ENCODE data around the gene AUTS2.

Gene AUTS2

DNA sequence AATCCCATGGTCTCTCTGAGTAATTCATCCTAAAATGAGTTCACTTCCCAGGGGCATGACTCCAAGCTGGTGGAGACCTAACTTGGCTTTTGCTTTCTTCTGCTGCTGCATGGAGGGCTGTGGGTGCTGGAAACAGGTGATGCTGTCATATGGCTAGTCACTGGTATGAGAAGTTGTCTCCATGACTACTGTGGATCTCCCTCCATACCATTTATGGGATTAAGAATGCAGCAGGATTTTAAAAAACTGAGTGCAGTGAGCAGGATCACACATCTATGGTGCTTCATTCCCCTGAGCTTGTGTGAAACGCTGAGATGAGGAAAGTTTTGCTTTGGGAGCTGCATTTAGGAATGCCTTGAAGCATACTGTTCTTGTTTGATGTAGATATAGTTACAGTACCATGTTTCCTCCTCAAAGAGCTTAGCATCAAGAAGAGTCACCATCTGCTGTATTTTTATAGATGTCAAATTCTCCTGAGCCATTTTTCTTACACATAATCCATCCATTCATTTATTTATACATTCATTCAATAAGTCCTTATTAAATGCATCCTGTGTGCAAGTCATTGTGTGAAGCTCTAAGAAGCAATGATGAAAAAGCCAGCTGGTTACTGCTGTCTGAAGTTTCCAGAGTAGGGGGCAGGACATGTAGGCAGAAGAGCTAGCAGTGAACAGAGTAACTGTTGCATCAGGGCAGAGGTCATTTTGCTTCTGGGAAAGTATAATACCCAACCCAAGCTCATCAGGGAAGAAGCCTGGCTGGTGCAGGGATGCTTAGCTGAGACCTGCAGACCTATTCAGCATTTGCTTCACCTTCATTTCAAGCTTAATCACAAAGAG is 534.8 kb downstream of the AUTS2 start:
- Mint-ChIP-seq H3K4me1 (ENCODE audit: low read depth) (no peaks in the 10 kb centered on the region), H3K36me3 (ENCODE audit: low read depth) (no peaks in the 10 kb centered on the region), H3K27ac (no peak overlapping the region), H3K4me3 (no peak overlapping the region), H3K9me3 (peaks cover 2% of the 10 kb centered on the region), H3K27me3 (ENCODE audit: low read depth) (no peaks in the 10 kb centered on the region)
- no peak for DNase-seq (ENCODE audit: low spot score)

DNA sequence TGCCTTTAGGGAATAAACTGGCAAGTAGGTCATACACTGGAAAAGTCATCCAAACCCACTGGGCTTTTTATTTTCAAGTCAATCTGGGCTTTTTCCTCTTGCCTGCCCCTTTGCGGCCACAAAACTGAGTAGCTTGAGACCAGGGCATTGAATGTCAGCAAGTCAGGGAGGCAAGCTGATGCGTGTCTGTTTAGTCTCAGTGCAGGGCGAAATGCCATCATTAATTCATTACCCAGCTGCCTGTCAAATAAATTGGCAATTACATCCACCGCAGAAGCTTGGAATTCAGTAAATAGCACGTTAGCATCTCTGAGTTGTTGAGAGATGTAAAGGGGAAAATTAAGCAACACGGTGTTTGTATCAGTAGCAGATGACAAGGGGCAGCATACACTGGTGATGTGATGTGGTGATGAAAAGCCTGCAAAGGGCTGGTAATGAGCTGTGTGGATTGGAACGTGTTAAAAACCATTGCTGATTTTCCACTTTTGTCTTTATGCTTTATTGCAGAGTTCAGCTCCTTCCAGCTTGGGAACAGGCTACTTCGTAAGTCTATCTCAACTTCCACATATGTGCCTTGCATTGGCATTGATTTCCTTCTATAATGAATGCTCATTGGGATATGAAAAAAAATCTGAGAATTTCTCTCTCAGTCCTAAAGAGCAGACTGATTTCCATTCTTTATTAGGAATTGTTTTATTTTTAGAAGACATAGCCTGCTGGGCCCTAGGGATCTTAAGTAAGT is 535.9 kb downstream of the AUTS2 start:
- no peak for DNase-seq (ENCODE audit: low spot score)
- no peak overlapping the region for H3K4me3 Mint-ChIP-seq
- H3K9me3 Mint-ChIP-seq = no peaks in the 10 kb centered on the region
- no peaks in the 10 kb centered on the region for H3K4me1 Mint-ChIP-seq (ENCODE audit: low read depth)
- H3K27me3 Mint-ChIP-seq (ENCODE audit: low read depth) = no peaks in the 10 kb centered on the region
- no peak overlapping the region for H3K27ac Mint-ChIP-seq
- no peaks in the 10 kb centered on the region for H3K36me3 Mint-ChIP-seq (ENCODE audit: low read depth)

DNA sequence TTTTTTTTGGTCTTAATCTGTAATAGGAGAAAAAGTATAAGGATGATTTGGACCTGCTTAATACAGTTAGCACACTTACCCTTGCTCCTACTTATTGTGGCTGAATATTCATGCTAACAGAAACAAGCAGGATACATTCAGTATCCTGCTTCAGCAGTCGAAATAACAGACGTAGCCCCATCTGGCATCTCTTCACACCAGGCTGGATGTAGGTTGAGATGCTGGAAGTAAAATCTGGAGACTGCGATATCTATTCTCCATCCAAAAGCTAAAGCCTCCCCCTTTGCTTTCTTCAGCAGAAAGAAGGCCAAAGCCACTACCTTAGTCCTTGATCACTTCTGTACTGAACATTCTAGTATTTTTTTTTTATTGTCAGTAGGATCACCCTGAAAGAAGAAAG is 537.4 kb downstream of the AUTS2 start:
- no peak for DNase-seq (ENCODE audit: low spot score)
- no peaks in the 10 kb centered on the region for H3K9me3 Mint-ChIP-seq
- no peak overlapping the region for H3K27ac Mint-ChIP-seq

DNA sequence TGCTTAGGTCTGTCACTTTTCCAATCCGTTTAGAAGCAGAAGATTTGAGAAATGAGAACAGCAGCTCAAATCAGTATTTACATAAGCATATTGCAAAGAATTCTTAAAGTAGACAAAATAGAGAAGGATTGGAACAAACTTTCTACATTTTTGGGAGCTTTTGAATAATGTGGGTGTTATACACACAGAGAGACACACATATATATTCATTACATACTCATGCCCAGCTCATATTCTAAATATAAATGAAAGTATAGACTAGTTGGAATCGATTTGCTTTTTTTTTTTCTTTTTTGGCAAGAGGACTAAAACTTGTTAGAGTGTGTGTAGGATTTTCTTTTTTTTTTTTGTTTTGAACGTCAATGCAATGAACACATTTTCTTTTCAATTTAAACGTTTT is 538.9 kb downstream of the AUTS2 start:
- Mint-ChIP-seq H3K4me3 (no peak overlapping the region), H3K27ac (no peak overlapping the region)

More for the DNA sequence above, 537.4 kb downstream of the AUTS2 start:
- Mint-ChIP-seq H3K4me3 (no peak overlapping the region), H3K4me1 (ENCODE audit: low read depth) (no peaks in the 10 kb centered on the region), H3K36me3 (ENCODE audit: low read depth) (no peaks in the 10 kb centered on the region), H3K27me3 (ENCODE audit: low read depth) (no peaks in the 10 kb centered on the region)

DNA sequence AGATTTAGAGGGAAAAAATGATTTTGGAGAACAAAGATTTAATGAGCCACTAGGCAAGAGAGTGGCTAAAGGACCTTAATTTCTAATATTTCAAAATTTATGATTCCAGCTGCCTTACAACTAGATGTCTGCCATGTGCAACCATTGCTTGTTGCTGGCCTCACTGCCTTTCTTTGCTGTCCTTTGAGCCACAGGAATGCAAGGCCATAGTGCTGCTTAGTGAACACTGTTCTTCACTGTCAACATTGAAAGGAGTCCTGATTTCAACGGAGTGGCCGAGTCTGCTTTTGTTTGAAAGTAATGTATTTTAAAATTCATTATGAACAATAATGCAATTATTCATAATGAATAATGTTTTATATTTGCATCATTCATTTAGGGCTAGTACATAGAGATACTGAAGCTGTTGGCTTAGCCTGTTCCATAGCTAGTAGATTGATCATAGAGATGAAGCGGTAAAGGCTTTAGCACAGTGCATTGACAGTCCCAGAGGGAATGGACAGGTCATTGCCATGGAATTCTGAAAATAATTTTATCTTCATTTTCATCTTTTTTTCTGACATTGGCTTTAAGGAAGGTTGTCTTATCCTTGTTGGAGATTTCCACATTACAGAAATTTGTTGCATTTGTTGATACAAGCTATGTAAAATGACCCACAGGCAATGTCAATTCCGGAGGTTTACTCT is 544.1 kb downstream of the AUTS2 start:
- no peak for DNase-seq (ENCODE audit: low spot score)
- Mint-ChIP-seq H3K9me3 (no peaks in the 10 kb centered on the region), H3K36me3 (ENCODE audit: low read depth) (no peaks in the 10 kb centered on the region), H3K4me1 (ENCODE audit: low read depth) (no peaks in the 10 kb centered on the region), H3K27me3 (ENCODE audit: low read depth) (no peaks in the 10 kb centered on the region), H3K27ac (no peak overlapping the region), H3K4me3 (no peak overlapping the region)

More for the DNA sequence above, 538.9 kb downstream of the AUTS2 start:
- Mint-ChIP-seq H3K36me3 (ENCODE audit: low read depth) (no peaks in the 10 kb centered on the region), H3K9me3 (no peaks in the 10 kb centered on the region), H3K4me1 (ENCODE audit: low read depth) (no peaks in the 10 kb centered on the region), H3K27me3 (ENCODE audit: low read depth) (no peaks in the 10 kb centered on the region)
- DNase-seq (ENCODE audit: low spot score) = no peak

DNA sequence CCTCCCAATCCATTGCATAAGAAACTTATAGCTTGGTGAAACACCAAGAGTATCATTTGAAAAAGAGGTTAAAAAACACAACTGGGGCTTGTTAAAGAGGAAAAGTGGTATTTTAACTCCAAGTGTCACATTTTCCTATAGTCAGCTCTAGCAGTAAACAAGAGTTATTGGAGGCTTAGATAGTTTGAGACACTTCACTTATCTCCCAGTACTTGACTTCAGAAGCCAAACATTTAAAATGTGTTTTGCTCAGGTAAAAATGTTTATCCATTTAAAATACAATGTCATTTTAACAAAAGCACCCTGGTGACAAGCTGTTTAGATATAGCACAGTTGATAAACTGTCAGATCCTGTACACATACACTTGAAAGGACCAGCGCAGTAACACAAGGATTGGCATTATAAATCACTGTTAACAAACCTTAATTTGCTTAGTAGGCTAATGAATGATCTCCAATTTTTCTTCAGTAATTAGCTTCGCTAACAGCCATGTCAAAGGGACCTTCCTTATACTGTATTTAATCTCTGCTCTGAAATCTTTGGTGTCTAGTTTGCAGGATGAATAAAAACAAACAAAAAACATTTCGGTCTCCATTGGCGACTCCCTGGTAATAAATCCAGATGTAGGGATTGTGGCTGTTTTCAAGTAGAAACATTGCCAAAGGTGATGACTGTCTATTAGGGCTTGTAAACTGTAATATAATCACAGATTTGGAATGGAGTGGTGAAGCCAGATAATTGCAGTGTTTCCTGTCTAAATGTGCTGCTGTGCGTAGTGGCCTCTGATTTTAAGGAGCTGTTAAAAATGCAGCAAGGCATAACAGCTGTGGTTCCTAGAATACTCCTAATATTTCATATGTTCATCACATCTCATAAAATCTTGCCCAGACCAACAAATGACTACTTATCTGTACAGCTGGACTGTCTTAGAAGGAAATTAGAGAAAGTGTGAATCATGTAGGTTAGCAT is 545.1 kb downstream of the AUTS2 start:
- no peaks in the 10 kb centered on the region for H3K9me3 Mint-ChIP-seq
- DNase-seq (ENCODE audit: low spot score) = no peak
- no peak overlapping the region for H3K27ac Mint-ChIP-seq
- H3K36me3 Mint-ChIP-seq (ENCODE audit: low read depth) = no peaks in the 10 kb centered on the region
- H3K4me1 Mint-ChIP-seq (ENCODE audit: low read depth) = no peaks in the 10 kb centered on the region
- H3K27me3 Mint-ChIP-seq (ENCODE audit: low read depth) = no peaks in the 10 kb centered on the region
- no peak overlapping the region for H3K4me3 Mint-ChIP-seq

DNA sequence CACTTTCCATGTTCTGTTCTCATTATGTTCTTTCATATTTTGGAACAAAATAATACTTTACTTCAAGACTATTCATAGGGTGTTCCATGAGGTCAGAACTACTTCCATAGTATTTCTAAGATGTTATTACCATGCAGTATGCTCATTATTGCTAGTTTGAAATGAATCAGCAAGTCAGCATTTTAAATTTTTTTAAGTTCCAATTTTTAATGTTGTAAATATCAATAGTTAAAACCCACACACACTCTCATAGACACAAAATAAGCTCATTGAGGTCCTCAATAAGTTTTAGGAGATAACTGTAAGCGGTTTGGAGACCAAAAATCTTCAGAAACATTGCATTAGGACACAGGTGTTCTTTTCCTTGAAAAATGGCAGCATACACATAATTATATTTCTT is 550.7 kb downstream of the AUTS2 start:
- Mint-ChIP-seq H3K27me3 (ENCODE audit: low read depth) (no peaks in the 10 kb centered on the region), H3K4me1 (ENCODE audit: low read depth) (no peaks in the 10 kb centered on the region), H3K27ac (no peak overlapping the region), H3K36me3 (ENCODE audit: low read depth) (no peaks in the 10 kb centered on the region), H3K4me3 (no peak overlapping the region), H3K9me3 (peaks cover 4% of the 10 kb centered on the region)
- DNase-seq (ENCODE audit: low spot score) = no peak

DNA sequence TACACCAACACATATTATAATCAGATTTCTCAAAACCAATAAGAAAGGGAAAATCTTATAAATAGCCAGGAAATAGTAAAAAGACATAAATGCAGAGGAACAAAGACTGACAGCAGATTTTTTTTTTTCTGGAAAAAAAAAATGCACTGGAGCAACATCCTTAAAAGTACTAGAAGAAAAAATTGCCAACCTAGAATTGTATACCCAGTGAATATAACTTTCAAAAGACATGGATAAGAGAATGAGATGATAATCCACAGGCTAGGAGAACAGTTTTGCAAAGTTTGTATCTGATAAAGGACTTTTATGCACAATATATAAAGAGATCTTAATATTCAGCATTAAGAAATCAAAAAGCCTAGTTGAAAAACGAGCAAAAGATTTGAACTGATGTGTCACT is 554.0 kb downstream of the AUTS2 start:
- Mint-ChIP-seq H3K27ac (no peak overlapping the region), H3K4me1 (ENCODE audit: low read depth) (no peaks in the 10 kb centered on the region), H3K9me3 (peaks cover 4% of the 10 kb centered on the region), H3K27me3 (ENCODE audit: low read depth) (no peaks in the 10 kb centered on the region), H3K4me3 (no peak overlapping the region), H3K36me3 (ENCODE audit: low read depth) (no peaks in the 10 kb centered on the region)
- no peak for DNase-seq (ENCODE audit: low spot score)

DNA sequence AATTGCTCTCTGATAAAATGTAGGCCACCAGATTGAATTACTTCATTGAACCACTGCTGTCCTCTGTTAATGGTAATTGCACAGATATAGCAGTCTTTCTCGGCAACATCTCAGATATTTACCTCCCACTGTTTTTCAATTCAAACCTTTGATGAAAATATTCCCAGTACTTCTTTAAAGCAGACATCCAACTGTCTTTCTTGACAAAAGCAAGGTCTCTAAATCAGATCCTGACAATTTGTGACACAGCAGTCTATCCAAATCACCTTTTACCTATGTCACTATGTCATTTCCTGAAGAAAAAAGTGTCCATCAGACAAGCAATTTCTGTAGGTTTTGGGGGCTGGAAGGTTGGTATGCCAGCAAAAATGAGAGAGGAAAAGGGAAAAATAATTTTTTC is 555.7 kb downstream of the AUTS2 start:
- H3K27ac Mint-ChIP-seq = no peak overlapping the region
- H3K27me3 Mint-ChIP-seq (ENCODE audit: low read depth) = no peaks in the 10 kb centered on the region
- H3K36me3 Mint-ChIP-seq (ENCODE audit: low read depth) = no peaks in the 10 kb centered on the region
- DNase-seq (ENCODE audit: low spot score) = no peak
- no peaks in the 10 kb centered on the region for H3K4me1 Mint-ChIP-seq (ENCODE audit: low read depth)
- H3K9me3 Mint-ChIP-seq = peaks cover 4% of the 10 kb centered on the region
- H3K4me3 Mint-ChIP-seq = no peak overlapping the region

DNA sequence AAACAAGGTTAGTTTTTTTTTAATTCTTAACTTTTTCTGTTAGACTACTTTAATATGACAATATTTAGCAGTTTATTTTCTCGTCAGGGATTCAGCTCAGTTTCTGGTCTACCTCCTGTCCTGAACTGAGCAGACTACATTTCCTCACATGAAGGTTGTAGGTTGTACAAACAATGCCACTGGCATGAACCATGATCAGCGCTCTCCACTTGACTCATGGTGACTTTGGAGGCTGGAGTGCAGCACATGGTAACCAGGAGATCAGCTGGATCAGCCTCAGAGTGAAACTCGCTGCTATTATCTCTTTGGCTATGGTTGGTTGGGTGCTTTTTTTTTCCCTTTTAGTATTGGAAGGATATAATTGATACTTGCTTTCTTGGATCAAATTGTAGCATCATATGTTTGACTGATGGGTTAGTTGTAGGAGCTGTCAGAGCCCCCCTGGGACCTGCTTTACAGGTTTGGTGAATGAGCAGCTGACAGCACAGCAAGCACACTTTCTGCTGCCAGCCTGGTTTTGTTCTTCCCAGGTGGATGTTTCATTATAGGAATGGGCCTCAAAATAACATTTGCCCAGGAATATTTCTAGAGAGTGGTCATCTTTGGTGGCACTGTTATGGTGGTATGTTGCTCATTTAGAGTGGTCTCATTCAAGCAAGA is 556.4 kb downstream of the AUTS2 start:
- Mint-ChIP-seq H3K4me3 (no peak overlapping the region), H3K4me1 (ENCODE audit: low read depth) (no peaks in the 10 kb centered on the region), H3K9me3 (peaks cover 4% of the 10 kb centered on the region), H3K36me3 (ENCODE audit: low read depth) (no peaks in the 10 kb centered on the region), H3K27me3 (ENCODE audit: low read depth) (no peaks in the 10 kb centered on the region), H3K27ac (no peak overlapping the region)
- no peak for DNase-seq (ENCODE audit: low spot score)

DNA sequence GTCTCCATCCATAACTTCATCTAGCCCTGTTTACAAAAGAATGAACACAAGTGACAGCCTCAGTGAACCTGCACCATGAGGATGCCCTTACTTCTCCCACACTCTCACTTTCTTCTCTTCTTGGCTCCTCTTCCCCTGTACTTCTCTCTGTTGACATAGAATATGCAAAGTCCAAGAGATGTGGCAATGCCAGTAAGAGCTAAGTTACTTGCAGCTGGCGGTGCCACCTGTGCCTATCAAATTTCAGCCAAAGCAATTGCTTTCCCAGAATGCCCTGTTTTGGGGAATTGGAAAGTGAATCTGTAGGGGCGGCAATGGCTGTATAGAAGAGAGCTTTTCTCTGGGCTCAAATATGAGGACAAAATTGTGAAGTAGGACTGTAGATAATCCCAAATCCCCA is 557.8 kb downstream of the AUTS2 start:
- Mint-ChIP-seq H3K9me3 (peaks cover 4% of the 10 kb centered on the region), H3K27ac (no peak overlapping the region), H3K4me3 (no peak overlapping the region), H3K36me3 (ENCODE audit: low read depth) (no peaks in the 10 kb centered on the region), H3K4me1 (ENCODE audit: low read depth) (no peaks in the 10 kb centered on the region), H3K27me3 (ENCODE audit: low read depth) (no peaks in the 10 kb centered on the region)
- DNase-seq (ENCODE audit: low spot score) = no peak

DNA sequence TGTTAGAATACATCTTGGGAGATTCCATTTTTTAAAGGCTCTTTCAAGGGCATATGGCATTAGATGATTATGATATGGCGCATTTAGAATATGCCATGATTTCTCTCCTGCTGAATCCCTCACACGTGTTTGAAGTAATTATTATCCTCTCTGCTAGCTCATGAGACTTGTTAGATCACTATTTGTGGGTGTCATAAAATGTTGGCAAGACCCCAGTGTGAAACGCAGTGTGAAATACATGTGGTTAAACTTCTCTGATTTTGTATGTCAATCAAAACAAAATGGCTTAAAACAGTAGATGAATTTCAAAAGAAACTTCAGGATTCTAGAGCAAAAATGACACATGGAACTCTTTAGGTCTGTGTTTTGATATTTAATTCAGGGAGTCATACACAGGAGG is 560.8 kb downstream of the AUTS2 start:
- Mint-ChIP-seq H3K27me3 (ENCODE audit: low read depth) (no peaks in the 10 kb centered on the region), H3K27ac (no peak overlapping the region), H3K9me3 (no peaks in the 10 kb centered on the region), H3K36me3 (ENCODE audit: low read depth) (no peaks in the 10 kb centered on the region), H3K4me3 (no peak overlapping the region), H3K4me1 (ENCODE audit: low read depth) (no peaks in the 10 kb centered on the region)
- DNase-seq (ENCODE audit: low spot score) = no peak

All from T-helper 2 cell treated with Interferon-gamma antibody and Interleukin-4, amounts not matched to agents 5 μg/mL and 100 μg/mL, for 36 hours (primary cell).